HUES6 (cell line): ENCODE data around the gene QKI.
"Not testable (repeated sequence)": the region's sequence is repeated elsewhere in the genome, so short reads cannot be mapped to it uniquely, and the experiment has no call there.

Experiments
- H3K27ac ChIP-seq: 2 replicates; pipeline ENCODE4 v1.7.0; 2013; ENCODE audit warnings: low read depth, mild to moderate bottlenecking, low read length, inconsistent platforms
- H3K27me3 ChIP-seq: 2 replicates; pipeline ENCODE4 v1.6.1; 2013; ENCODE audit warnings: low read length; ENCODE audit not compliant: control insufficient read depth, insufficient read depth
- H3K36me3 ChIP-seq: 2 replicates; pipeline ENCODE4 v1.6.1; 2013; ENCODE audit warnings: low read length; ENCODE audit not compliant: control insufficient read depth, insufficient read depth
- H3K4me1 ChIP-seq: 2 replicates; pipeline ENCODE4 v1.6.1; 2013; ENCODE audit warnings: low read length; ENCODE audit not compliant: control insufficient read depth, insufficient read depth
- H3K4me3 ChIP-seq: 2 replicates; pipeline ENCODE4 v1.5.1; 2013; ENCODE audit warnings: low read depth, low read length
- H3K9ac ChIP-seq: one replicate; pipeline ENCODE4 v1.6.1; 2013; ENCODE audit warnings: mild to moderate bottlenecking, low read length
- H3K9me3 ChIP-seq: 2 replicates; pipeline ENCODE4 v1.6.1; 2013; ENCODE audit warnings: low read depth, low read length; ENCODE audit not compliant: control insufficient read depth, insufficient read depth

QKI gene

DNA sequence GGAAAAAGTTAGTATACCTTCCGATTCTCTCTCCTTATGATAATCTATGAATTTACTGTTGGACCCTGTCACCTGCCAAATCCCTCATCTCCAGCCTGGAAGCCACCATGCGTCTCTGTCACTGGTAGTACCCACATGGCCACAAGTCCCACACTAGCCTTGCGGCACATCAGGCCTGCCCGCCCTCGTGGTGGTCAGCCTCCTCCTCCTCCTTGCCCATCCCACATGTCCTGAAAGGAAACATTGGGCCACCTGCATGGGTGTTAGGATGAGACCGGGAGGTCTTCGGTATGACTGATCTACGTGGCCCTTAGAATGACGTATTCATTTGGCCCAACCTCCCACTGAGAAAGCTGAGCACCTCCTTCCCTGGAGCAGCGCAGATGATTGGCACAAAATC is 37.0 kb upstream of the QKI start:
- no peaks in the 10 kb centered on the region for H3K36me3 ChIP-seq
- H3K27ac ChIP-seq: no peak overlapping the region
- H3K4me1 ChIP-seq: no peaks in the 10 kb centered on the region
- no peaks in the 10 kb centered on the region for H3K27me3 ChIP-seq
- H3K9me3 ChIP-seq: no peaks in the 10 kb centered on the region
- no peak overlapping the region for H3K4me3 ChIP-seq
- no peak overlapping the region for H3K9ac ChIP-seq

DNA sequence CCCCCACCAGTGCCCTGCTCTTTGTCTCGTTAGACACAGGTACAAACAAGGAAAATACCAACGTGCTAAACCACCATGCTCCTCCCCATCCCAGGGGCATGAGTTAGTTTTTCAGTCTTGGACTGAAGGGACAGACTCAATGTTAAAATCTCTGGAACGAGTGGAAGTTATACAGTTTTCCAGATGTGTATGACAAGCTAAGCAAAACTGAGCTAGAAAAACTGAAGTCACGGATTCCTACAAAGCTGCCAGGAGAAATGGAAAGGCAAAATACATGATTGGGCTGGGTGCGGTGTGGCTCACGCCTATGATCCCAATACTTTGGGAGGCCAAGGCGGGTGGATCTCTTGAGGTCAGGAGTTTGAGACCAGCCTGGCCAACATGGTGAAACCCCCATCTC is 34.3 kb upstream of the QKI start:
- no peak overlapping the region for H3K4me3 ChIP-seq
- H3K9ac ChIP-seq: no peak overlapping the region
- no peaks in the 10 kb centered on the region for H3K4me1 ChIP-seq
- H3K27ac ChIP-seq: no peak overlapping the region
- no peaks in the 10 kb centered on the region for H3K27me3 ChIP-seq
- H3K9me3 ChIP-seq: peaks cover 8% of the 10 kb centered on the region; the same call in 1 of the 2 replicates
- no peaks in the 10 kb centered on the region for H3K36me3 ChIP-seq

DNA sequence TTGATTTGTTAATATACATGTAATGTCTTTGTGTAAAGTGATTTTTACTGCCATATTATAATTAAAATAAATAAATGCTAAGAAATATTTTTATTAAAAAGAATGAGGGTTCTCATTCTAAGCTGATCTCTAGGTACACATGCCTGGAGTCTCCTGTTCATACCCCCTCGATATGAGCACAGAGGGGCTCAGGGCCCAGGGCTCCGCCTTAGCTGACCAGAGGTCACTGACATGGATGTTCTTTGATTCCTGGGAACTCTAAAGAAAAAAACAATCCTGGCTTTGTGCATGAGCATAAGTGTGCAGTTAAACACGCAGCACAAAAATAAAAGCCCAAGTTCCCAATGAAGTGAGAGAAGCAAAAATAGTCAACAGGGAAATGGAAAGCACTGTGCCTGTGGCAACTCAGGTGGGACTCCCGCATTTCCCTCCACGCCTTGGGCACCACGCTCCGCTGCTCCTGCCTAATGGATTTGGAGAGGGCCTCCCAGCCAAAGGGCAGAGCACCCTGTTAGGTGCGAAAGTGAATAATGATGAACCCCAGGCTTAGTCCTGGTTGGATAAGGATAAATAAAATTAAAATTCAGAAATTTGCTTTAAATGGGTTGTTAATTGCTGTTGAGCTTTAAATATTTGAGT is 33.3 kb upstream of the QKI start:
- Histone ChIP-seq H3K4me1 (no peaks in the 10 kb centered on the region), H3K36me3 (no peaks in the 10 kb centered on the region), H3K27me3 (no peaks in the 10 kb centered on the region), H3K9ac (no peak overlapping the region), H3K9me3 (peaks cover 8% of the 10 kb centered on the region; the same call in 1 of the 2 replicates), H3K4me3 (no peak overlapping the region), H3K27ac (no peak overlapping the region)

DNA sequence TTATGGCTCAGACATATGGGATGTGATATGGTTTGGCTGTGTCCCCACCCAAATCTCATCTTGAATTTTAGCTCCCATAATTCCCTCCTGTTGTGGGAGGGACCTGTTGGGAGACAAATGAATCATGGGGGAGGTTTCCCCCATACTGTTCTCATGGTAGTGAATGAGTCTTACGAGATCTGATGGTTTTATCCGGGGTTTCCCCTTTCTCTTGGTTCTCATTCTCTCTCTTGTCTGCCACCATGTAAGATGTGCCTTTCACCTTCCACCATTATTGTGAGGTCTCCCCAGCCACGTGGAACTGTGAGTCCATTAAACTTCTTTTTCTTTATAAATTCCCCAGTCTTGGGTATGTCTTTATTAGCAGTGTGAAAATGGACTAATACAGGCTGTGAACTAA is 31.1 kb upstream of the QKI start:
- not testable (repeated sequence) for H3K9ac ChIP-seq, H3K27ac ChIP-seq, H3K9me3 ChIP-seq, H3K27me3 ChIP-seq, H3K4me1 ChIP-seq, H3K4me3 ChIP-seq, H3K36me3 ChIP-seq

DNA sequence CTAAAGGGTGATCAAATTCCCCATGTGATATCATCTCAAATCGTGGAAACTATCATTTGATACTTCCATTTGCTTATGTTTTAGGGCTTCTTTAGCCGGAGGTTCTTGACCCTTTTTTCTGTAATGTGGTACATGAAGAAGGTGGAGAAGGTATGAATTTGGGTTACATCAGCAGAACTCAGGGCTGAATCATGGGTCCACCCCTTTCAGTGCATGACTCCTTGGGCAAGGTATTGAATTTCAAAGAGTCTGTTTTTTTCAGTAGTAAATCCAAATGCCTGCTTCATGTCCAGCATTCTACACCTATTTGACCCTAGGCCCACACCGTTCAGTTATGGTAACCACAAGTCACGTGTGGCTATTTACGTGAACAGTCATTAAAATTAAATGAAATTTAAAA is 30.6 kb upstream of the QKI start:
- peaks cover 8% of the 10 kb centered on the region; the same call in 1 of the 2 replicates for H3K9me3 ChIP-seq
- H3K36me3 ChIP-seq: no peaks in the 10 kb centered on the region
- H3K9ac ChIP-seq: no peak overlapping the region
- no peaks in the 10 kb centered on the region for H3K27me3 ChIP-seq
- H3K4me1 ChIP-seq: no peaks in the 10 kb centered on the region
- no peak overlapping the region for H3K27ac ChIP-seq
- no peak overlapping the region for H3K4me3 ChIP-seq

DNA sequence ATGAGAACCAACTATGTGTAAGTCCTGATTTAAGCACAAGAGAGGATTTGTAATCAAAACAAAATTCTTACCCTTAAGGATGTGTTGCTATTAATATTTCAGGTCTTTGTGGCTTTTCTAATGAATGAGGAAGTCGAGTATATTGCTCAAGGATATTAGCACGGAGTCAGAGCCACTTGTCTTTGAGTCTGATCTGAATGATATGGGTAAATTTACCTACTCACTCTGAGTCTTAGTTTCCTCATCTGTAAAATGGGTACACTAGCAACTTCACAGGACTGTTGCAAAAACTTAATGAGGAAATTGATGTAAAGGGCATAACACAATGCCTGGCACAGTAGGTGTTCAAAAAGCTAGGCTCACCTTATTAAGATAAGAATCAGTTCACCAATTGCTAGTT is 30.0 kb upstream of the QKI start:
- Histone ChIP-seq H3K9me3 (peaks cover 8% of the 10 kb centered on the region; the same call in 1 of the 2 replicates), H3K36me3 (no peaks in the 10 kb centered on the region), H3K9ac (no peak overlapping the region), H3K4me3 (no peak overlapping the region), H3K27me3 (no peaks in the 10 kb centered on the region), H3K4me1 (no peaks in the 10 kb centered on the region), H3K27ac (no peak overlapping the region)

DNA sequence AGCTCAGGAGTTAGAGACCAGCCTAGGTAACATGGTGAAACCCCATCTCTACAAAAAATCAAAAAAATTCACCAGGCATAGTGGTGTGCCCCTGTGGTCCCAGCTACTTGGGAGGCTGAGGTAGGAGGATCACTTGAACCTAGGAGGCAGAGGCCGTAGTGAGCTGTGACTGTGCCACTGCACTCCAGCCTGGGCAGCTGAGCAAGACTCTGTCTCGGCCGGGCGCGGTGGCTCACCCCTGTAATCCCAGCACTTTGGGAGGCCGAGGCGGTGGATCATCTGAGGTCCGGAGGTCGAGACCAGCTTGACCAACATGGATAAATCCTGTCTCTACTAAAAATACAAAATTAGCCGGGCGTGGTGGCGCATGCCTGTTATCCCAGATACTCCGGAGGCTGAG is 29.0 kb upstream of the QKI start:
- not testable (repeated sequence) for H3K9me3 ChIP-seq, H3K4me1 ChIP-seq, H3K36me3 ChIP-seq, H3K9ac ChIP-seq, H3K27me3 ChIP-seq, H3K4me3 ChIP-seq, H3K27ac ChIP-seq

DNA sequence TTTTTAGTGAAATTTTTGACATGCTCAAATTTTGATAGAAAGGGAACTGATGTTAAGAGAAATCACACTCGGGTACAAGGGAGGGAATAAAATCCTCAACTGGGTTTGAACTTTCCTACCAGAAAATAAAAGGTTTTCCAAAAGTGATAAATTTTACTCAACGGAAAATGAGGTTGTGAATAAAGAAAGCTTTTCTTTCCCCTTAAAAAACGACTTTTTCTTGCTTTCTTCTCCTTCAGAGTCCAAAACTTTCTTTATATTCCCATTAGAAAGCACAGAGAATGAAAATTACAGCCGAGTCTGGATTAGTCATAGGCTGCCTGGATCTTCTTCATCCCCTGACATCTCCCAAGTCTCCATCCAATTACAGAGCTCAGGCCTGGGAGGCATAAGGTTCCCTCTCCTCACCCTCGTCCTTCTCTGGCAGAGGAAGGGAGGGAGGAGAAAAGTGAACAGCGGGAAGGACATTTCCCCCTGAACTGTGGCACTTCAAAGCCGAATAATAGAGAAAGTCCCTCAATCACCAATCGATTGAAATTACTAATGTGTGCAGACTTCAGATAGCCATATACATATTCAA is 28.1 kb upstream of the QKI start:
- Histone ChIP-seq H3K9me3 (peaks cover 8% of the 10 kb centered on the region; the same call in 1 of the 2 replicates), H3K27ac (no peak overlapping the region), H3K36me3 (no peaks in the 10 kb centered on the region), H3K9ac (no peak overlapping the region), H3K4me3 (no peak overlapping the region), H3K4me1 (no peaks in the 10 kb centered on the region), H3K27me3 (no peaks in the 10 kb centered on the region)

DNA sequence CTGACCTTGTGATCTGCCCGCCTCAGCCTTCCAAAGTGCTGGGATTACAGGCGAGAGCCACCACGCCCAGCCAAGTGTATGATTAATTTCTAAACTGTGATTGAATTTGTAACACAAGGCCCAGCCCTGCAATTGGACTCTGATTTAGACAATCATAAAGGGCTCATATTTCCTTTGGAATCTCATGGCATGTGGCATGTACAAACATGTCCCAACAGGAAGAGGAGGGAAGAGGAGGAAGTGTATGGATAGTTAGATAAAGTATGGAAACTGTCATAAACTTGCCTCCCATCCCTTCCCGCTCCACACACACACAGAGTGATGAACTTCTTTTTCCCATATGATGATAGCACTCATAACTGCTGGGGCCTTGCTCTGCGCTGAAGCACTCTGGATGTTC is 27.2 kb upstream of the QKI start:
- no peaks in the 10 kb centered on the region for H3K4me1 ChIP-seq
- no peaks in the 10 kb centered on the region for H3K36me3 ChIP-seq

DNA sequence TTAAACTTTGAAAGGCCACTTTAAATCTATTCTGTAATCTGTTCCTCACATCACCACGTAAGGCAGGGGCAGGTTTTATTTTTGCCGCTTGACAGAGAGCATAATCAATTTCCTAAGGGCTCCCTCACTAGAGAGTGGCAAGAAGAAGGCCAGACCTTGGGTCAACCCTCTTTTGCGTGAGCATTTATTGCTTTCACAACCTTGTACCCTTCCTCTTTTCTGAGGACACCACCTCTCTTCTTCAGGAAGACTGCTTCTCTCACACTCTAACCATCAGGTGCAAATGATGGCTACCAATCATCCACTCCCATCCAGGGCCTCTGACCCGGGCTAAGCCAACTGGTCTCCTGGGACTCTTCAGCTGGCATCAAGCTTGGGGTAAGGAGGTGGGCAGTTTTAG is 25.2 kb upstream of the QKI start:
- H3K9ac ChIP-seq: no peak overlapping the region

More for the DNA sequence above, 27.2 kb upstream of the QKI start:
- Histone ChIP-seq H3K27me3 (no peaks in the 10 kb centered on the region), H3K9me3 (peaks cover 8% of the 10 kb centered on the region; the same call in 1 of the 2 replicates), H3K9ac (no peak overlapping the region), H3K27ac (no peak overlapping the region), H3K4me3 (no peak overlapping the region)

DNA sequence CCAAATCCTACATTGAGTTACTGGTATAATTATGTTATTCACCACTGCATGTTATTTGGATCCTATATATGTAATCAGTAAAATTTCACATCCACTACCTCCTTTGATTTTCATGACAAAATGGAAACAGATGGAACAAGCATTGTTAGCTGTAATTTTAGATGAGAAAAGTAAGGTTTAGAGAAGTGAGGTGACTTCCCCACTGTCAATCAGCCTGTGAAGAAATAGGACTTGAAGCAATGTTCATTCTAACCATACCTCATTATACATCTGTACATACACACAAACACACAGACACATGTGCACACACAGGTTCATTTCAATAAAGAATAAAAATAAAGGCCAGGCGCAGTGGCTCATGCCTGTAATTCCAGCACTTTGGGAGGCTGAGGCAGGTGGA is 23.7 kb upstream of the QKI start:
- Histone ChIP-seq H3K9ac (no peak overlapping the region), H3K4me1 (peaks cover under 1% of the 10 kb centered on the region; the same call in 1 of the 2 replicates), H3K4me3 (no peak overlapping the region), H3K27ac (no peak overlapping the region), H3K9me3 (no peaks in the 10 kb centered on the region), H3K36me3 (no peaks in the 10 kb centered on the region), H3K27me3 (no peaks in the 10 kb centered on the region)

More for the DNA sequence above, 25.2 kb upstream of the QKI start:
- Histone ChIP-seq H3K4me3 (no peak overlapping the region), H3K9me3 (no peaks in the 10 kb centered on the region), H3K36me3 (no peaks in the 10 kb centered on the region), H3K27me3 (no peaks in the 10 kb centered on the region), H3K4me1 (no peaks in the 10 kb centered on the region), H3K27ac (no peak overlapping the region)
